ENCODE results near the gene JOSD1. TPM values are rescaled to one million over a fixed set of nuclear protein-coding genes. Genes with fewer than 3 reads are reported as not detected.

The JOSD1 gene
- total RNA-seq (2014; rRNA removed; shearing (Covaris generic)), result 38.1 and 39.2 TPM in 2 replicates

DNA sequence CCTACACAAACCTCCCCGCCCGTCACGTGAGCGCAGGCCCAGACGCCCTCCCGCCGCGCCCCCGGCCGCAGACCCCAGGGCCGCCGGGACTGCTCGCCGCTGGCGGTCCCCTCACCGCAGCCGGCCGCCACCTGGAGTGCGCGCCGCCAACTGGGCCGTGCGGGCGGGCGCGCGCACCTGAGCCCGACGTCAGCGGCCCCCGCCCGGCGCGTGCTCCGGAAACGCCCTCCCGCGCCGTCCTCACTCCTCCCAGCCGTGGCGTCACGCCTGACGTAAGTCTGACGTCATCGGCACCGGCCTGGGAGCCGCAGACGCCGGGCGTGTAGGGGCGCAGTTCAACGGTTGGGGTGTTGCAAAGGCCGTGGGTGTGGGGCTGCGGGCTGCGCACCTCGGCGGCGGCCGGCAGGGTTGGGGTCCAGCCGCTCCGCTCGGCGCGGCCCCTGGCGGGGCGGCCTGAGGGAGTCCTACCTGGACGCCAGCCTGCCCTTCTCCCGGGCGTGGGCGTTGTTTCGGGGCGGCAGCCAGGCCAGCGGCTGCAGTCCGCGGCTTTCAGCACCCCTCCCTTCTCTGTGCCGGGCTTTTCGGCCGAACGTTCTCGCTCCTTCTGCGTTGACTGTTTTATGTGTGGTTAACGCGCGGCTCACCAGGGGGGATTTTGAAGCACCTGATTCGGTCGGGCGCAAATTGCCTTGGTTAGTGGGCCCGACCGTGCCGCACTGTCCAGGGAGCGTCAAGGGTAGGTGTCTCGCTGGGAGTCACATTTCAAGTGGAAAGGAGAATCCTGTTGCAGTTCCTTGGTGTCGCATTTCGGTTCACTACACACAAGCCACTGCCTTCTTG, at the start of gene JOSD1:
Gene JOSD1, minus strand, starts transcription at position 155 of the 840 bp plus-strand sequence. CDS start 956 bp downstream, outside the sequence.

DNA sequence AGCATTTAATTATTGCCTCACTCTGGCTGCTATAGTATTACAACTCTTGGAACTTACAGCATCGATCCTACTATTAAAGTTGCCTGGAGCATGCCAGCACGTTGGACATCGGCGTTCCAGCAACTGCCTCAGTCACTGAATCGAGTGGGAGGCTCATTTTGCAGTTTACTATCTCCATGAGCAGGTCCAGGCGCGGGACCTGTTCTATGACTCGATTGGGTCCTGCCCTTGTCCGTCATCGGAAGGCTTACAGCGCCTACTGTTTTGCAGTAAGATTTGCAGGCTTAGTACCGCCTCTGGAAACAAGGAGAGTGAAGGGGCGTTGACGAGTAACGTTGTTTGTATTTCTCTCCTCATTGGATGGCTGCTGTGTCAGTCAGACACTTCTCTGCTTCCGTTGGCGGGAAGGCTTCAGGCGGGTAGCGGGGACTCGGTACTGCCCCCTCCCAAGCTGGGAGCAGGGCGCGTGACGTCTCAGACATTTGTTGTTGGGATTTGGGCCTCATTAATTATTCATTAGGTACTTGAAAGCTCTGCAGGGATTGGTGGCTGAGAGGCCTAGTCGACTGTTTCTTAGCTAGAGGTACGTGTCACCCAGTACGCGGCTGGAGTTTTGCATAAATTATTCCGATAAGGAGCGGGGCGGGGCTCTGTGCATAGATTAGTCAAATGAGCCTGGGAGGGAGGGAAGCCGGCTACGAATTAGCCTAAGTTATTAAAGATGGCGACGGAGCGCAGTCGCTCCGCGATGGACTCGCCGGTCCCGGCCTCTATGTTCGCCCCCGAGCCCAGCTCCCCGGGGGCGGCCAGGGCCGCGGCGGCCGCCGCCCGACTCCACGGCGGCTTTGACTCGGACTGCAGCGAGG, 4.7 kb upstream of the JOSD1 start, which contains the start of gene GTPBP1:
Gene GTPBP1, plus strand, starts transcription at position 710 of the 866 bp plus-strand sequence. Its CDS starts 12 bp downstream, at position 722.

GRCh38 chr22:38681582-38682335, 19.0 kb downstream of the JOSD1 start, which contains the start of gene TOMM22:
TSS of gene TOMM22 (plus strand) at chr22:38681957. CDS start at chr22:38681979, 22 bp downstream.

DNA sequence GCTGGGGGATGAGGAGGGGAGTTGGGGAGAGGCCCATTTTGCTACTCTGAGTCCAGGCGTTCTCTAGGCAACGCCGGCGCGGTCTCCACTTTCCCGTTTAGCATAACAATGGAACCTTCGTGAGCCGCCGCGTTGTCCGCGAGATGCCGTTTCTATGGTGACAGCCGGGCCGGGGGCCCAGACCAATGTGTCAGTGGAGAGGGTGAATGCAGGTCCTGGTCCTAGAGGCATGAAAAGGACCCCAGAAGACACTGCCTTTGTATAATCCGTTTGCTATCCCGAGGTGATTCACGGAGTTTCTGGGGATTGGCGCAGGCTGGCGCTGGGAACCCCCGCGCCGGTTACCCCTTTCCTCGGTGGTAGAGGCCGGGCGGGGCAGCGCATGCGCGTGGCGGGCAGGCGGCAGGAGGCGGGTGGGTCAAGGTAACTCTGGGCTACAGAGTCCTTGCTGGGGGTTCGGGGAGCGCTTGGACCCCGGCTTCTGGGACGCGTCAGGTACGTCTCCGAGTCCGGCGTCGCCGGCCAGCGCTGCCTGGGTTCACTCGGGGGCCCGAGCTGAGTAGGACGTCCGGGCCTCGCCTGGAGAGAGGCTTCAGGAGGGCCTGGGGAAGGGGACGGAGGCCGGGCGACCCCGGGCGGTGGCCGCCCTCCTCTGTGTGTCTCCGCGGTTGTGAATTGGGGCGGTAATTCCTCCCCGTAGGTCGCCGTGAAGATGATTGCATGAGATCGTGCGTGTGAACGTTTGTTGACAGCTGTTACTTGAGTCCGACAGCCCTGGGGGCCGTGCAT, 44.3 kb downstream of the JOSD1 start, which contains the start of the genes CBY1 and FAM227A:
Gene CBY1, plus strand, starts transcription at position 383 of the 789 bp plus-strand sequence. CDS start 11,417 bp downstream, outside the sequence.
Gene FAM227A, minus strand, starts transcription at position 137 of the 789 bp plus-strand sequence. CDS start 6,224 bp downstream, outside the sequence.

Small RNA genes lying within 50 kb of the gene (small RNA-seq; reads per million reads assigned to genes)
- gene AL021707.8, result not detected

Other genes with a start within 250 kb of the JOSD1 start
- gene KCNJ4, start 245.7 kb downstream of the JOSD1 start, total RNA-seq (2014; rRNA removed; shearing (Covaris generic)), result 0.13 and 0.23 TPM in 2 replicates
- gene KDELR3, start 232.8 kb downstream of the JOSD1 start, total RNA-seq (2014; rRNA removed; shearing (Covaris generic)), result 15.7 and 19.6 TPM in 2 replicates
- gene DDX17, start 194.6 kb downstream of the JOSD1 start, total RNA-seq (2014; rRNA removed; shearing (Covaris generic)), result 353 and 409 TPM in 2 replicates
- 23.9 and 35.7 TPM in 2 replicates for gene DMC1, start 130.8 kb downstream of the JOSD1 start, total RNA-seq (2014; rRNA removed; shearing (Covaris generic))
- gene FAM227A, start 44.6 kb downstream of the JOSD1 start, total RNA-seq (2014; rRNA removed; shearing (Covaris generic)), result 0.60 and 0.82 TPM in 2 replicates
- 10.6 and 13.8 TPM in 2 replicates for gene CBY1, start 44.3 kb downstream of the JOSD1 start, total RNA-seq (2014; rRNA removed; shearing (Covaris generic))
- 61.0 and 63.3 TPM in 2 replicates for gene TOMM22, start 19.0 kb downstream of the JOSD1 start, total RNA-seq (2014; rRNA removed; shearing (Covaris generic))
- gene GTPBP1, start 5.0 kb upstream of the JOSD1 start, total RNA-seq (2014; rRNA removed; shearing (Covaris generic)), result 35.7 and 41.7 TPM in 2 replicates
- 66.2 and 71.0 TPM in 2 replicates for gene SUN2, start 55.1 kb upstream of the JOSD1 start, total RNA-seq (2014; rRNA removed; shearing (Covaris generic))
- 12.5 TPM in 2 replicates for gene DNAL4, start 93.2 kb upstream of the JOSD1 start, total RNA-seq (2014; rRNA removed; shearing (Covaris generic))
- gene NPTXR, start 143.1 kb upstream of the JOSD1 start, total RNA-seq (2014; rRNA removed; shearing (Covaris generic)), result 0.83 and 1.3 TPM in 2 replicates
- 44.1 and 46.6 TPM in 2 replicates for gene CBX6, start 171.3 kb upstream of the JOSD1 start, total RNA-seq (2014; rRNA removed; shearing (Covaris generic))

Data from A375 (cell line).